BE2C (cell line): Measurements from ENCODE around the gene SCRN1.

Experiments used
- DNase-seq: peaks from one replicate; pipeline ENCODE4 v3.0.0-alpha.2; 2020
- H3K27me3 ChIP-seq: fragments of 250-450 bp; sonication (Bioruptor Pico); 2 replicates; pipeline ENCODE4 v1.5.1; 2020; ENCODE audit warnings: mild to moderate bottlenecking
- H3K36me3 ChIP-seq: fragments of 250-450 bp; sonication (Bioruptor Pico); 2 replicates; pipeline ENCODE4 v1.5.1; 2020; ENCODE audit warnings: mild to moderate bottlenecking
- H3K4me1 ChIP-seq: fragments of 250-450 bp; sonication (Bioruptor Pico); 2 replicates; pipeline ENCODE4 v1.5.1; 2020
- H3K4me3 ChIP-seq: 2 replicates; pipeline ENCODE4 v1.5.1; 2011; ENCODE audit warnings: low read depth, low read length
- H3K9me3 ChIP-seq: fragments of 250-450 bp; sonication (Bioruptor Pico); 2 replicates; pipeline ENCODE4 v1.5.1; 2020
- TF ChIP-seq, protein P1 (sequence below): IDR thresholded peaks from 2 replicates; pipeline ENCODE4 v1.5.1; 2012; ENCODE audit warnings: mild to moderate bottlenecking, low read depth, low read length

Gene SCRN1

GRCh38 chr7:30018451-30018850 lies 28.9 kb upstream of the SCRN1 start:
- no peak overlapping the region for H3K4me3 ChIP-seq
- TF ChIP-seq, protein P1, sequence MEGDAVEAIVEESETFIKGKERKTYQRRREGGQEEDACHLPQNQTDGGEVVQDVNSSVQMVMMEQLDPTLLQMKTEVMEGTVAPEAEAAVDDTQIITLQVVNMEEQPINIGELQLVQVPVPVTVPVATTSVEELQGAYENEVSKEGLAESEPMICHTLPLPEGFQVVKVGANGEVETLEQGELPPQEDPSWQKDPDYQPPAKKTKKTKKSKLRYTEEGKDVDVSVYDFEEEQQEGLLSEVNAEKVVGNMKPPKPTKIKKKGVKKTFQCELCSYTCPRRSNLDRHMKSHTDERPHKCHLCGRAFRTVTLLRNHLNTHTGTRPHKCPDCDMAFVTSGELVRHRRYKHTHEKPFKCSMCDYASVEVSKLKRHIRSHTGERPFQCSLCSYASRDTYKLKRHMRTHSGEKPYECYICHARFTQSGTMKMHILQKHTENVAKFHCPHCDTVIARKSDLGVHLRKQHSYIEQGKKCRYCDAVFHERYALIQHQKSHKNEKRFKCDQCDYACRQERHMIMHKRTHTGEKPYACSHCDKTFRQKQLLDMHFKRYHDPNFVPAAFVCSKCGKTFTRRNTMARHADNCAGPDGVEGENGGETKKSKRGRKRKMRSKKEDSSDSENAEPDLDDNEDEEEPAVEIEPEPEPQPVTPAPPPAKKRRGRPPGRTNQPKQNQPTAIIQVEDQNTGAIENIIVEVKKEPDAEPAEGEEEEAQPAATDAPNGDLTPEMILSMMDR = no peak
- H3K9me3 ChIP-seq = no peaks in the 10 kb centered on the region
- no peaks in the 10 kb centered on the region for H3K27me3 ChIP-seq
- DNase-seq = no peak
- H3K36me3 ChIP-seq = peaks cover 9% of the 10 kb centered on the region
- H3K4me1 ChIP-seq = no peaks in the 10 kb centered on the region

DNA sequence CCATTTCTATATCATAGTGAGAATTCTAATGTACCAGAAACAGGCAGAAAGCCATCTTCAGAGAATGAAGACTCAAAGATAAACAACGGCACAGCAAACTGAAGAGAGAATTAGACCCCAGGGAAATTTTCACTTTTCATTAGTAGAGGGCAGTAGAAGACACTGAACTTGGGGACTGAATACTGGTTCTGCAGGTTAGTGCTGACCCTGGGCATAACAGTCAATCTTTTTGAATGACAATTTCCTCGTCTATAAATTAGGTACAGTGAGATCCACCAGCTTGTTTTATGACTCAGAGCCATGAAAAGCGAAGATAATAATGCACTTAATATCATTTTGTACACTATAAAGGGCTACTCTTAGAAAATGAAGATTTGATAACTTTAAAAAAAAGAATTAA lies 23.2 kb upstream of the SCRN1 start:
- Histone ChIP-seq H3K9me3 (no peaks in the 10 kb centered on the region), H3K27me3 (no peaks in the 10 kb centered on the region), H3K4me3 (no peak overlapping the region), H3K36me3 (peaks cover 4% of the 10 kb centered on the region), H3K4me1 (no peaks in the 10 kb centered on the region)
- TF ChIP-seq, protein P1 = no peak
- DNase-seq = no peak

- TF ChIP-seq, protein P1 = no peak
- H3K27me3 ChIP-seq = no peaks in the 10 kb centered on the region
- peaks cover 4% of the 10 kb centered on the region for H3K36me3 ChIP-seq
Measured at GRCh38 chr7:30010021-30010420, 20.4 kb upstream of the SCRN1 start.

DNA sequence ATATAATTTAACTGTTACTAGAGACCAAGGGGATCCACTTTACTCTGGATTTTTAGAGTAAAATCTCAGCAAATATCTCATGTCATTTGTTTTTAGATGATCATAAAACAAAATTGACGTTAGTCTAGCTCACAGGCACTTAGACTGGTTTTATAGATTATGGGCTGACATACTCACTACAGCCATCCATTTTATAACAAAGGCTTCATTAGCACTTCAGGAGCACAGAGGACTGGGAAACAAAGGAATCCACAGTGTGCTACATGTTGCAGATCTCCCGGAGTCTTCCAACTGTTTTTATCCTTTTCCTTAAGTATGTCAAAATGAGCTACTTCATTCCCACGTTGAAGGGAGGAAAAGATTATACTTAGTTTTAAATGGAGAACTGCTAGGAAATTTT lies 15.9 kb upstream of the SCRN1 start:
- DNase-seq = no peak

More at GRCh38 chr7:30010021-30010420, 20.4 kb upstream of the SCRN1 start:
- Histone ChIP-seq H3K4me3 (no peak overlapping the region), H3K4me1 (no peaks in the 10 kb centered on the region), H3K9me3 (no peaks in the 10 kb centered on the region)
- DNase-seq = no peak

GRCh38 chr7:30003098-30003497 lies 13.5 kb upstream of the SCRN1 start:
- no peak overlapping the region for H3K4me3 ChIP-seq
- H3K27me3 ChIP-seq = no peaks in the 10 kb centered on the region
- H3K9me3 ChIP-seq = no peaks in the 10 kb centered on the region
- DNase-seq = no peak
- no peaks in the 10 kb centered on the region for H3K36me3 ChIP-seq
- TF ChIP-seq, protein P1 = no peak
- no peaks in the 10 kb centered on the region for H3K4me1 ChIP-seq

More for the DNA sequence above, 15.9 kb upstream of the SCRN1 start:
- Histone ChIP-seq H3K36me3 (no peaks in the 10 kb centered on the region), H3K4me1 (no peaks in the 10 kb centered on the region), H3K4me3 (no peak overlapping the region), H3K27me3 (no peaks in the 10 kb centered on the region), H3K9me3 (no peaks in the 10 kb centered on the region)
- TF ChIP-seq, protein P1 = no peak

DNA sequence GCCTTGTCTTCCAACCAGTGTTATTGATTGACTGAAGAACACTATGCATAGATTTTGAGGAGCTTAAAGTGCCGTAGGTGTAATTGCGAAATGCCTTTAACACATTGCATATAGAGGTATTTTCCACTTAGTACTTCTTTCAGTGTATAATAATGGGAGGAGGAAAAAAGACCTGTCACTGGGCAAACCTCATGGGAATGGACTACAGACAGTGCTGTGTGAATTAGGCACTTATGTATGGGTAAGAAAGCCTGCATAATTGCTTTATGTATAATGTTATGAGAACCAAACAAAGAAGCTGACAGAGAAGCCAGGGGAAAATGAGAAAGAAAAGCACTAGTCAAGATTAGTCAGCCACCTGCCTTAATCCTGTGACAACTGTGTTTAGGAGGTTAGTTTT lies 12.4 kb upstream of the SCRN1 start:
- DNase-seq = no peak
- TF ChIP-seq, protein P1 = no peak
- Histone ChIP-seq H3K9me3 (no peaks in the 10 kb centered on the region), H3K4me3 (no peak overlapping the region), H3K27me3 (no peaks in the 10 kb centered on the region), H3K36me3 (no peaks in the 10 kb centered on the region), H3K4me1 (no peaks in the 10 kb centered on the region)
